Panc1 (cell line): ENCODE results near the gene NPFFR2. TPM values are rescaled to one million over a fixed set of nuclear protein-coding genes. Genes with fewer than 3 reads are reported as not detected.

Experiments used
- ATAC-seq: fragments of 200-7000 bp; cut with Tn5 transposase; 2 replicates; pipeline ENCODE4 v1.9.1; 2020; ENCODE audit warnings: mild to moderate bottlenecking, moderate library complexity
- BruUV-seq: library from RNA; stranded (reverse); fragments of 400-500 nt; replicated peaks from 2 replicates; lab custom pipeline; 2021; lab: Mats Ljungman, UMichigan
- CTCF ChIA-PET: fragments of 300-600 bp; sonication (Branson Sonifier 250); formaldehyde crosslinking; loops from one replicate; lab custom pipeline; 2022; ENCODE audit warnings: antibody characterized with exemption; lab: Charles Lee
- POLR2A ChIA-PET: fragments of 300-600 bp; sonication (Branson Sonifier 250); formaldehyde crosslinking; loops from one replicate; lab custom pipeline; 2022; ENCODE audit warnings: antibody characterized with exemption; lab: Charles Lee
- DNase-seq: peaks from one replicate; pipeline ENCODE4 v3.0.0-alpha.2; 2010; ENCODE audit warnings: low read depth, low spot score
- H3K27ac ChIP-seq: 2 replicates; pipeline ENCODE4 v1.5.1; 2011; ENCODE audit warnings: mild to moderate bottlenecking, low read length, inconsistent platforms
- H3K27me3 ChIP-seq: fragments of 200-500 bp; sonication (Bioruptor generic); 2 replicates; pipeline ENCODE4 v1.6.0; 2014; ENCODE audit warnings: low read length, inconsistent platforms; ENCODE audit not compliant: control insufficient read depth, insufficient read depth
- H3K36me3 ChIP-seq: fragments of 200-500 bp; sonication (Bioruptor generic); 2 replicates; pipeline ENCODE4 v1.5.1; 2014; ENCODE audit warnings: inconsistent platforms, mild to moderate bottlenecking, low read length, moderate library complexity; ENCODE audit not compliant: control insufficient read depth, insufficient read depth
- H3K4me1 ChIP-seq: 2 replicates; pipeline ENCODE4 v1.5.1; 2011; ENCODE audit warnings: inconsistent platforms, mild to moderate bottlenecking, low read length, moderate library complexity; ENCODE audit not compliant: control insufficient read depth, insufficient read depth
- H3K4me3 ChIP-seq, 2 experiments: 2 replicates each; pipeline ENCODE4 v1.5.1; 2011 to 2012; ENCODE audit warnings: low read depth in 2 of 2, low read length in 2 of 2, mild to moderate bottlenecking in 2 of 2, inconsistent platforms in 1 of 2, moderate library complexity in 1 of 2
- H3K9me3 ChIP-seq: fragments of 200-500 bp; sonication (Bioruptor generic); 2 replicates; pipeline ENCODE4 v1.5.1; 2014; ENCODE audit warnings: low read depth, mild to moderate bottlenecking, inconsistent platforms, low read length, moderate library complexity; ENCODE audit not compliant: control insufficient read depth, insufficient read depth
- CTCF ChIP-seq: fragments of 450-650 bp; IDR thresholded peaks from 2 replicates; pipeline ENCODE4 v1.5.1; 2017; ENCODE audit warnings: mild to moderate bottlenecking
- POLR2AphosphoS5 ChIP-seq: IDR thresholded peaks from 2 replicates; pipeline ENCODE4 v1.6.1; 2012; ENCODE audit warnings: mild to moderate bottlenecking, low read depth, low read length, moderate library complexity
- REST ChIP-seq, 2 experiments: IDR thresholded peaks; 2 replicates each; pipeline ENCODE4 v1.6.1; 2011 to 2012; ENCODE audit warnings: low read depth in 2 of 2, control low read depth in 1 of 2, low read length in 1 of 2, mild to moderate bottlenecking in 1 of 2, moderate library complexity in 1 of 2; ENCODE audit not compliant: insufficient read depth in 1 of 2
- SIN3A ChIP-seq: IDR thresholded peaks from 2 replicates; pipeline ENCODE4 v1.6.1; 2012; ENCODE audit warnings: low read depth, mild to moderate bottlenecking, low read length, moderate library complexity, borderline replicate concordance; ENCODE audit not compliant: insufficient read depth
- TCF7L2 ChIP-seq: IDR thresholded peaks from 2 replicates; pipeline ENCODE4 v1.6.1; 2011; ENCODE audit warnings: mild to moderate bottlenecking, low read depth, low read length, inconsistent platforms
- in situ Hi-C: cut with HindIII; loops from 2 replicates; pipeline ENCODE4 v1.10.0; 2016; ENCODE audit warnings: low sequenced_read_pairs, low pct_unique_long_range_greater_than_20kb
- intact Hi-C: fragments of 100-400 bp; cut with micrococcal nuclease; formaldehyde crosslinking; loops from one replicate; pipeline ENCODE4 v1.10.0; 2022; ENCODE audit not compliant: unreplicated experiment
- total RNA-seq: library from RNA; stranded (reverse); gene quantifications from one replicate; pipeline ENCODE4 v1.2.1, GENCODE V29; 2021; ENCODE audit not compliant: unreplicated experiment

The NPFFR2 gene
- total RNA-seq, 1 experiment from 2014 or later = not detected

GRCh38 chr4:72169861-72170260 lies 138.1 kb downstream of the NPFFR2 start:
- Histone ChIP-seq H3K27ac (no peak overlapping the region), H3K4me3 (no peak overlapping the region), H3K9me3 (no peaks in the 10 kb centered on the region), H3K4me1 (no peaks in the 10 kb centered on the region), H3K36me3 (no peaks in the 10 kb centered on the region), H3K27me3 (no peaks in the 10 kb centered on the region)
- no TSS peak for BruUV-seq
- in situ Hi-C loops (no loop called here), intact Hi-C loops (no loop called here)
- TF ChIP-seq CTCF (no peak), TCF7L2 (no peak), REST (IDR thresholded peaks at IDR 0.05; ENCODE audit: insufficient read depth in 1 of 2, low read depth in 2 of 2, low read length in 1 of 2) (no peak), SIN3A (no peak), POLR2AphosphoS5 (no peak)
- ATAC-seq = no peak
- ChIA-PET POLR2A (no interaction called here), CTCF (no interaction called here)
- DNase-seq = no peak

- TF ChIP-seq SIN3A (no peak), REST (IDR thresholded peaks at IDR 0.05; ENCODE audit: insufficient read depth in 1 of 2, low read depth in 2 of 2, low read length in 1 of 2) (no peak), TCF7L2 (no peak), CTCF (no peak), POLR2AphosphoS5 (no peak)
- no peak for ATAC-seq
- BruUV-seq = no TSS peak
- no peaks in the 10 kb centered on the region for H3K36me3 ChIP-seq
- H3K27me3 ChIP-seq = no peaks in the 10 kb centered on the region
- no peak overlapping the region for H3K4me3 ChIP-seq
- no peak overlapping the region for H3K27ac ChIP-seq
- in situ Hi-C loops (no loop called here), intact Hi-C loops (no loop called here)
- CTCF ChIA-PET = no interaction called here
- POLR2A ChIA-PET = no interaction called here
- no peaks in the 10 kb centered on the region for H3K4me1 ChIP-seq
- H3K9me3 ChIP-seq = no peaks in the 10 kb centered on the region
- no peak for DNase-seq
Observed at GRCh38 chr4:72171761-72172160, 140.0 kb downstream of the NPFFR2 start.
